HL-60/S4 treated with phorbol 12-myristate 13-acetate at 8.2 ng/mL for 4 days and 3 days (cell line): Measurements from ENCODE around the gene TRIP11.

Source experiments
- in situ Hi-C: fragments of 300-500 bp; cut with MboI; formaldehyde crosslinking; loops from 2 replicates; pipeline ENCODE4 v1.15.0; 2022; ENCODE audit warnings: low sequenced_read_pairs

The TRIP11 gene

GRCh38 chr14:91925001-91925726 lies 114.7 kb downstream of the TRIP11 start:
- in situ Hi-C loops, result loop anchor here (25.0 kb wide), 1 partner anchor 263 kb away; no protein-coding TSS in a partner anchor

- in situ Hi-C loops, result no loop called here
Observed at GRCh38 chr14:91920526-91920925, 119.3 kb downstream of the TRIP11 start.

- in situ Hi-C loops, result no loop called here
Observed at GRCh38 chr14:91919814-91920213, 120.0 kb downstream of the TRIP11 start.

GRCh38 chr14:91918186-91918883 lies 121.5 kb downstream of the TRIP11 start:
- in situ Hi-C loops, result no loop called here
